Stomach (tissue), 9 donors: ENCODE measurements around the gene FAM3A. TPM values are rescaled to one million over a fixed set of nuclear protein-coding genes. Genes with fewer than 3 reads are reported as not detected.

Experiments
- DNase-seq, 2 donors: peaks; one replicate each; pipeline versions ENCODE4 v3.0.0 to v3.0.0-alpha.2; 2013 to 2019
- H3K27ac ChIP-seq, 5 donors: fragments of 200-600 bp in 4 of 5; sonication (generic) in 4 of 5; one replicate each; pipeline ENCODE4 v1.5.1; 2013 to 2019; ENCODE audit warnings: mild to moderate bottlenecking in 1 of 5, moderate library complexity in 1 of 5
- H3K27me3 ChIP-seq, 3 donors: fragments of 200-600 bp; sonication (generic); one replicate each; pipeline ENCODE4 v1.5.1; 2017 to 2019; ENCODE audit warnings: mixed run types in 1 of 3
- H3K36me3 ChIP-seq, 4 donors: fragments of 200-600 bp; sonication (generic); 1 replicate in 3 of 4; 2 replicates in 1 of 4; pipeline ENCODE4 v1.5.1; 2016 to 2019
- H3K4me1 ChIP-seq, 4 donors: fragments of 200-600 bp; sonication (generic); one replicate each; pipeline ENCODE4 v1.5.1; 2016 to 2019
- H3K4me3 ChIP-seq, 4 donors: fragments of 200-600 bp; sonication (generic) in 3 of 4; one replicate each; pipeline ENCODE4 v1.5.1; 2016 to 2019; ENCODE audit warnings: mild to moderate bottlenecking in 1 of 4
- H3K9me3 ChIP-seq, 4 donors: fragments of 200-600 bp; sonication (generic); one replicate each; pipeline ENCODE4 v1.5.1; 2016 to 2019
- CTCF ChIP-seq, 7 experiments: fragments of 450-650 bp in 4 of 7; fragments of 200-600 bp in 3 of 7; sonication (generic) in 3 of 7; IDR thresholded peaks; one replicate each; pipeline ENCODE4 v1.5.1; 2016 to 2019; ENCODE audit warnings: antibody characterized with exemption in 7 of 7, control low read depth in 2 of 7, mild to moderate bottlenecking in 1 of 7
- EP300 ChIP-seq: sonication (generic); formaldehyde crosslinking; IDR thresholded peaks from one replicate; pipeline ENCODE4 v1.6.1; 2017; ENCODE audit warnings: antibody characterized with exemption
- POLR2A ChIP-seq, 4 donors: fragments of 450-650 bp; IDR thresholded peaks; one replicate each; pipeline ENCODE4 v1.6.1; 2016; ENCODE audit warnings: antibody characterized with exemption in 4 of 4, control low read depth in 2 of 4, mild to moderate bottlenecking in 1 of 4, moderate library complexity in 1 of 4
- POLR2AphosphoS5 ChIP-seq, 3 donors: sonication (generic); formaldehyde crosslinking; IDR thresholded peaks; one replicate each; pipeline ENCODE4 v1.6.1; 2016; ENCODE audit warnings: antibody characterized with exemption in 3 of 3
- WGBS, 5 donors: extraction: QIAGEN DNeasy Blood & Tissue Kit in 3 of 5; methylation state at CpG; one replicate each; pipeline versions ENCODE4 v1.1.5 to v1.1.7; 2013 to 2018; 5-methylcytosine and 5-hydroxymethylcytosine counted together
- intact Hi-C: fragments of 100-400 bp; cut with DNase I; formaldehyde crosslinking; loops from one replicate; pipeline ENCODE4 v1.15.1; 2023; ENCODE audit warnings: low total_unique reads
- polyA plus RNA-seq, 3 donors: library from polyadenylated mRNA; stranded (reverse); fragments of 200-250 nt; gene quantifications; one replicate each; pipeline ENCODE4 v1.2.3, GENCODE V29; 2013
- small RNA-seq, 4 donors: library from RNA; depleted of rRNA; stranded (forward); fragments of <200 nt; gene quantifications; one replicate each; pipeline ENCODE3, GENCODE V24; 2016
- total RNA-seq, 5 donors: library from RNA; depleted of rRNA; stranded (reverse); fragments of >200 nt; gene quantifications; one replicate each; pipeline versions ENCODE4 v1.1.0 to v1.2.3, GENCODE V29; 2014 to 2016
- donor health status: healthy with polysubstance abuse.
- donor health status: Bipolar disorder and iron deficiency.
- donor health status: healthy.

Gene FAM3A
- total and polyA plus RNA-seq, 8 donors = 21.9 to 61.7 (median 30.0) TPM

GRCh38 chrX:154458954-154459778 is 56.9 kb downstream of the FAM3A start:
- Histone ChIP-seq H3K4me1 (peaks cover 0 to 16% (median 15%) of the 10 kb centered on the region in 4 donors), H3K9me3 (peaks cover 0 to 7% (median 3%) of the 10 kb centered on the region in 4 donors), H3K36me3 (peaks cover 0 to 38% (median 21%) of the 10 kb centered on the region in 4 donors), H3K27me3 (no peaks in the 10 kb centered on the region), H3K27ac (peak overlapping the region in 4 of 5 donors; percentile 42 to 79 (median 74)), H3K4me3 (peak overlapping the region; percentile 57 to 68 (median 64))
- TF ChIP-seq POLR2A (IDR thresholded peaks at IDR 0.05) = no peak
- no peak for TF ChIP-seq EP300
- no peak for TF ChIP-seq CTCF (IDR thresholded peaks at IDR 0.05)
- TF ChIP-seq POLR2AphosphoS5 (IDR thresholded peaks at IDR 0.05) = no peak
- intact Hi-C loops = no loop called here
- DNase-seq = peak; percentile 42 to 56
- WGBS, 5 donors = 1 to 49% (median 35%) methylated on average over 8 to 15 of the region's 15 CpGs

GRCh38 chrX:154458116-154458953 is 57.7 kb downstream of the FAM3A start, which contains the start of gene PLXNA3:
PLXNA3 (plus strand) TSS chrX:154458281; CDS start chrX:154460184, 1,903 bp downstream.
- peak within 1 kb of the TSS; percentile 42 to 79 (median 72) for H3K27ac ChIP-seq
- 0 to 41% (median 12%) methylated on average over 8 to 57 of the region's 88 CpGs; no CpG with 5 or more reads in 1 of the 5 donors for WGBS, 5 donors
- peak within 1 kb of the TSS; percentile 57 to 68 (median 64) for H3K4me3 ChIP-seq
- H3K36me3 ChIP-seq = peaks cover 0 to 30% (median 16%) of the 10 kb centered on the region in 4 donors
- peaks cover 0 to 16% (median 15%) of the 10 kb centered on the region in 4 donors for H3K4me1 ChIP-seq
- H3K27me3 ChIP-seq = no peaks in the 10 kb centered on the region
- TF ChIP-seq EP300 = no peak
- TF ChIP-seq POLR2AphosphoS5 (IDR thresholded peaks at IDR 0.05) = peak in 2 of 3 donors; percentile 24 to 54
- DNase-seq = peak; percentile 39 to 76
- peaks cover 0 to 7% (median 3%) of the 10 kb centered on the region in 4 donors for H3K9me3 ChIP-seq
- intact Hi-C loops = no loop called here

- peak; percentile 48 to 82 for DNase-seq
- TF ChIP-seq CTCF (IDR thresholded peaks at IDR 0.05) (no peak), EP300 (no peak), POLR2AphosphoS5 (IDR thresholded peaks at IDR 0.05) (no peak), POLR2A (IDR thresholded peaks at IDR 0.05) (no peak)
- Histone ChIP-seq H3K36me3 (peaks cover 0 to 22% (median 10%) of the 10 kb centered on the region in 4 donors), H3K4me3 (peak overlapping the region; percentile 57 to 68 (median 64)), H3K27ac (peak overlapping the region in 4 of 5 donors; percentile 52 to 79 (median 74)), H3K4me1 (peaks cover 0 to 16% (median 15%) of the 10 kb centered on the region in 4 donors), H3K27me3 (no peaks in the 10 kb centered on the region), H3K9me3 (peaks cover 0 to 7% (median 3%) of the 10 kb centered on the region in 4 donors)
- intact Hi-C loops = no loop called here
- 4 to 39% (median 14%) methylated on average over 14 to 40 of the region's 65 CpGs for WGBS, 5 donors
Measured at GRCh38 chrX:154457491-154458115, 58.4 kb downstream of the FAM3A start.

Small RNA genes lying within 50 kb of the gene (small RNA-seq; reads per million reads assigned to genes)
- gene RN7SL697P = 0 reads per million in 4 donors

Other genes with a start within 250 kb of the FAM3A start
- not detected for gene TEX28, start 221.1 kb downstream of the FAM3A start, total RNA-seq
- not detected for gene TEX28, start 221.1 kb downstream of the FAM3A start, polyA plus RNA-seq
- not detected for gene TKTL1, start 220.4 kb downstream of the FAM3A start, total RNA-seq
- gene TKTL1, start 220.4 kb downstream of the FAM3A start, polyA plus RNA-seq = not detected
- 1,000 to 10,000 TPM in 4 of 5 donors, 100 to 1,000 TPM in 1; 638 to 3,511 (median 2,572) TPM for gene FLNA, start 141.6 kb downstream of the FAM3A start, total RNA-seq
- 1,000 to 10,000 TPM in 1 of 3 donors, 100 to 1,000 TPM in 1, 10 to 100 TPM in 1; 89.2 to 1,461 (median 171) TPM for gene FLNA, start 141.6 kb downstream of the FAM3A start, polyA plus RNA-seq
- gene EMD, start 136.9 kb downstream of the FAM3A start, total RNA-seq = 100 to 1,000 TPM in 1 of 5 donors, 10 to 100 TPM in 4; 24.2 to 117 (median 38.5) TPM
- gene EMD, start 136.9 kb downstream of the FAM3A start, polyA plus RNA-seq = 100 to 1,000 TPM in 1 of 3 donors, 10 to 100 TPM in 2; 62.9 to 135 (median 97.8) TPM
- gene RPL10, start 117.9 kb downstream of the FAM3A start, total RNA-seq = 1,000 to 10,000 TPM in 4 of 5 donors, 100 to 1,000 TPM in 1; 783 to 3,421 (median 2,020) TPM
- gene RPL10, start 117.9 kb downstream of the FAM3A start, polyA plus RNA-seq = 1,000 to 10,000 TPM; 5,802 to 8,616 (median 6,179) TPM
- 10 to 100 TPM; 12.5 to 48.7 (median 26.3) TPM for gene DNASE1L1, start 107.0 kb downstream of the FAM3A start, total RNA-seq
- 10 to 100 TPM; 15.9 to 18.2 (median 16.0) TPM for gene DNASE1L1, start 107.0 kb downstream of the FAM3A start, polyA plus RNA-seq
- 100 to 1,000 TPM in 2 of 5 donors, 10 to 100 TPM in 3; 12.7 to 202 (median 84.6) TPM for gene TAFAZZIN, start 104.7 kb downstream of the FAM3A start, total RNA-seq
- gene TAFAZZIN, start 104.7 kb downstream of the FAM3A start, polyA plus RNA-seq = 10 to 100 TPM; 19.4 to 59.9 (median 21.8) TPM
- 10 to 100 TPM; 13.4 to 69.3 (median 26.6) TPM for gene ATP6AP1, start 87.6 kb downstream of the FAM3A start, total RNA-seq
- 10 to 100 TPM; 16.8 to 49.6 (median 34.9) TPM for gene ATP6AP1, start 87.6 kb downstream of the FAM3A start, polyA plus RNA-seq
- 100 to 1,000 TPM in 2 of 5 donors, 10 to 100 TPM in 3; 46.4 to 178 (median 93.3) TPM for gene GDI1, start 79.1 kb downstream of the FAM3A start, total RNA-seq
- 10 to 100 TPM; 45.7 to 61.8 (median 59.1) TPM for gene GDI1, start 79.1 kb downstream of the FAM3A start, polyA plus RNA-seq
- gene FAM50A, start 72.1 kb downstream of the FAM3A start, total RNA-seq = 10 to 100 TPM; 16.7 to 79.4 (median 55.4) TPM
- gene FAM50A, start 72.1 kb downstream of the FAM3A start, polyA plus RNA-seq = 100 to 1,000 TPM in 2 of 3 donors, 10 to 100 TPM in 1; 82.2 to 162 (median 157) TPM
- gene PLXNA3, start 58.0 kb downstream of the FAM3A start, total RNA-seq = 100 to 1,000 TPM in 2 of 5 donors, 10 to 100 TPM in 2, 1 to 10 TPM in 1; 9.9 to 296 (median 35.5) TPM
- gene PLXNA3, start 58.0 kb downstream of the FAM3A start, polyA plus RNA-seq = 1 to 10 TPM; 2.3 to 7.6 (median 6.0) TPM
- gene LAGE3, start 37.0 kb downstream of the FAM3A start, total RNA-seq = 1 to 10 TPM in 4 of 5 donors, not detected in 1; 2.7 to 8.4 (median 5.0) TPM
- 10 to 100 TPM; 18.2 to 29.0 (median 22.6) TPM for gene LAGE3, start 37.0 kb downstream of the FAM3A start, polyA plus RNA-seq
- 10 to 100 TPM in 4 of 5 donors, 1 to 10 TPM in 1; 8.0 to 50.1 (median 19.8) TPM for gene UBL4A, start 29.6 kb downstream of the FAM3A start, total RNA-seq
- 10 to 100 TPM; 22.5 to 34.4 (median 32.1) TPM for gene UBL4A, start 29.6 kb downstream of the FAM3A start, polyA plus RNA-seq
- 100 to 1,000 TPM in 1 of 5 donors, 10 to 100 TPM in 2, 1 to 10 TPM in 2; 4.9 to 175 (median 13.2) TPM for gene SLC10A3, start 25.6 kb downstream of the FAM3A start, total RNA-seq
- gene SLC10A3, start 25.6 kb downstream of the FAM3A start, polyA plus RNA-seq = 10 to 100 TPM in 2 of 3 donors, 1 to 10 TPM in 1; 9.5 to 16.7 (median 12.5) TPM
- 10 to 100 TPM; 10.3 to 41.7 (median 30.3) TPM for gene G6PD, start 30.6 kb upstream of the FAM3A start, total RNA-seq
- gene G6PD, start 30.6 kb upstream of the FAM3A start, polyA plus RNA-seq = 10 to 100 TPM; 15.6 to 22.7 (median 19.1) TPM
- gene IKBKG, start 31.4 kb upstream of the FAM3A start, total RNA-seq = 10 to 100 TPM in 3 of 5 donors, 1 to 10 TPM in 2; 7.6 to 22.6 (median 14.8) TPM
- 10 to 100 TPM; 16.8 to 24.3 (median 18.5) TPM for gene IKBKG, start 31.4 kb upstream of the FAM3A start, polyA plus RNA-seq
- gene CTAG1A, start 68.9 kb upstream of the FAM3A start, total RNA-seq = not detected
- gene CTAG1A, start 68.9 kb upstream of the FAM3A start, polyA plus RNA-seq = not detected
- not detected for gene CTAG1B, start 103.0 kb upstream of the FAM3A start, total RNA-seq
- gene CTAG1B, start 103.0 kb upstream of the FAM3A start, polyA plus RNA-seq = not detected
- gene CTAG2, start 137.3 kb upstream of the FAM3A start, total RNA-seq = not detected
- gene CTAG2, start 137.3 kb upstream of the FAM3A start, polyA plus RNA-seq = 1 to 10 TPM in 1 of 3 donors, not detected in 2; 2.9 TPM
- 10 to 100 TPM in 1 of 5 donors, 1 to 10 TPM in 2, under 1 TPM in 1, not detected in 1; 0.58 to 11.0 (median 5.2) TPM for gene GAB3, start 234.8 kb upstream of the FAM3A start, total RNA-seq
- gene GAB3, start 234.8 kb upstream of the FAM3A start, polyA plus RNA-seq = 1 to 10 TPM in 1 of 3 donors, under 1 TPM in 2; 0.93 to 1.7 (median 0.95) TPM
- 100 to 1,000 TPM in 1 of 5 donors, 10 to 100 TPM in 3, 1 to 10 TPM in 1; 5.8 to 113 (median 37.6) TPM for gene DKC1, start 246.6 kb upstream of the FAM3A start, total RNA-seq
- 10 to 100 TPM; 20.5 to 25.5 (median 24.0) TPM for gene DKC1, start 246.6 kb upstream of the FAM3A start, polyA plus RNA-seq